GM12878 (cell line): Measurements from ENCODE around the gene SOX9. TPM values are rescaled to one million over a fixed set of nuclear protein-coding genes. Genes with fewer than 3 reads are reported as not detected.

ENCODE experiments used
- ATAC-seq: fragments of 200-7000 bp; cut with Tn5 transposase; 3 replicates; pipeline ENCODE4 v1.9.1; 2020; ENCODE audit warnings: mild to moderate bottlenecking, moderate library complexity
- BruUV-seq: library from RNA; stranded (reverse); fragments of 400-500 nt; replicated peaks from 2 replicates; lab custom pipeline; 2021; lab: Mats Ljungman, UMichigan
- CTCF ChIA-PET: fragments of 300-600 bp; sonication (Branson Sonifier 250); formaldehyde crosslinking; extraction: SDS; loops from one replicate; lab custom pipeline; 2021; ENCODE audit warnings: inconsistent platforms; lab: Yijun Ruan, JAX
- POLR2A ChIA-PET: fragments of 350-600 bp; formaldehyde crosslinking; extraction: SDS; loops from one replicate; lab custom pipeline; 2021; ENCODE audit warnings: inconsistent platforms; lab: Charles Lee
- RAD21 ChIA-PET: fragments of 300-600 bp; sonication (Branson Sonifier 250); formaldehyde crosslinking; loops from one replicate; lab custom pipeline; 2023; ENCODE audit warnings: antibody characterized with exemption; ENCODE audit not compliant: unreplicated experiment; lab: Charles Lee
- SMC1A ChIA-PET: fragments of 300-600 bp; sonication (Branson Sonifier 250); formaldehyde crosslinking; loops from one replicate; lab custom pipeline; 2023; ENCODE audit not compliant: unreplicated experiment, uncharacterized antibody; lab: Charles Lee
- DNase-seq: peaks from one replicate; pipeline ENCODE4 v3.0.0-alpha.2; 2011; ENCODE audit warnings: low read depth, low spot score
- FAIRE-seq: peaks from 3 replicates; lab custom pipeline; 2011; peaks lifted over from hg19 to GRCh38; lab: Jason Lieb, UNC
- H2AFZ ChIP-seq: 2 replicates; pipeline ENCODE4 v1.6.0; 2011; ENCODE audit warnings: low read depth, low read length, control low read depth; ENCODE audit not compliant: control insufficient read depth
- H3K27ac ChIP-seq: 2 replicates; pipeline ENCODE4 v1.5.1; 2011; ENCODE audit warnings: control low read depth; ENCODE audit not compliant: control insufficient read depth, insufficient read depth
- H3K27me3 ChIP-seq, 2 experiments: replicated peaks in 1 of 2; 2 replicates each; pipeline versions ENCODE4 v1.6.0 to v1.6.1; 2011; ENCODE audit warnings: low read length in 1 of 2; ENCODE audit not compliant: control insufficient read depth in 2 of 2, insufficient read depth in 2 of 2
- H3K36me3 ChIP-seq, 2 experiments: 2 replicates each; pipeline ENCODE4 v1.5.1; 2011; ENCODE audit warnings: low read length in 1 of 2; ENCODE audit not compliant: control insufficient read depth in 2 of 2, insufficient read depth in 2 of 2
- H3K4me1 ChIP-seq: 2 replicates; pipeline ENCODE4 v1.6.1; 2011; ENCODE audit warnings: mild to moderate bottlenecking, low read length, moderate library complexity, mixed read lengths; ENCODE audit not compliant: control insufficient read depth, insufficient read depth
- H3K4me2 ChIP-seq: 2 replicates; pipeline ENCODE4 v1.6.0; 2011; ENCODE audit warnings: control low read depth; ENCODE audit not compliant: control insufficient read depth, insufficient read depth
- H3K4me3 ChIP-seq: fragments of 200-600 bp; sonication (generic); 2 replicates; pipeline ENCODE4 v1.5.1; 2016
- H3K79me2 ChIP-seq: 2 replicates; pipeline ENCODE4 v1.6.0; 2011; ENCODE audit warnings: low read length; ENCODE audit not compliant: control insufficient read depth, insufficient read depth
- H3K9ac ChIP-seq: 2 replicates; pipeline ENCODE4 v1.8.0; 2011; ENCODE audit warnings: low read length, control low read depth, mixed read lengths; ENCODE audit not compliant: control insufficient read depth, insufficient read depth
- H3K9me3 ChIP-seq: replicated peaks from 3 replicates; pipeline ENCODE4 v1.5.1; 2011; ENCODE audit warnings: mild to moderate bottlenecking, low read length; ENCODE audit not compliant: control insufficient read depth, insufficient read depth
- H4K20me1 ChIP-seq: 2 replicates; pipeline ENCODE4 v1.6.0; 2011; ENCODE audit not compliant: control insufficient read depth, insufficient read depth
- ATF7 ChIP-seq: fragments of 450-650 bp; IDR thresholded peaks from 2 replicates; pipeline ENCODE4 v1.6.1; 2016; ENCODE audit warnings: low read depth, mild to moderate bottlenecking
- BMI1 ChIP-seq: fragments of 450-650 bp; IDR thresholded peaks from 2 replicates; pipeline ENCODE4 v1.6.1; 2016; ENCODE audit warnings: mild to moderate bottlenecking, moderate library complexity, borderline replicate concordance
- CBX3 ChIP-seq: fragments of 200-600 bp; sonication (generic); IDR thresholded peaks from 2 replicates; pipeline ENCODE4 v1.6.1; 2016; ENCODE audit warnings: low read depth, borderline replicate concordance
- CEBPB ChIP-seq, 2 experiments: fragments of 150-350 bp in 1 of 2; IDR thresholded peaks; 2 replicates each; pipeline ENCODE4 v1.6.1; 2012 to 2014; ENCODE audit warnings: low read depth in 2 of 2, low read length in 2 of 2, borderline replicate concordance in 1 of 2, inconsistent platforms in 1 of 2
- EED ChIP-seq: sonication (generic); IDR thresholded peaks from 2 replicates; pipeline ENCODE4 v1.6.1; 2016; ENCODE audit warnings: antibody characterized with exemption, low read depth
- EGR1 ChIP-seq, 2 experiments: IDR thresholded peaks; 1 replicate in 1 of 2; 2 replicates in 1 of 2; pipeline ENCODE4 v1.6.1; 2011 to 2012; ENCODE audit warnings: low read depth in 2 of 2, low read length in 2 of 2, borderline replicate concordance in 1 of 2, mild to moderate bottlenecking in 1 of 2, moderate library complexity in 1 of 2
- ESRRA ChIP-seq: IDR thresholded peaks from 2 replicates; pipeline ENCODE4 v1.6.1; 2012; ENCODE audit warnings: mild to moderate bottlenecking, low read length, improper control_type of control experiment
- IKZF2 ChIP-seq, 2 experiments: fragments of 450-650 bp; IDR thresholded peaks; 2 replicates each; pipeline ENCODE4 v1.6.1; 2017; ENCODE audit warnings: mild to moderate bottlenecking in 2 of 2, moderate library complexity in 2 of 2
- JUND ChIP-seq: IDR thresholded peaks from 2 replicates; pipeline ENCODE4 v1.6.1; 2012; ENCODE audit warnings: low read depth, mild to moderate bottlenecking, low read length, improper control_type of control experiment, moderate library complexity
- MXI1 ChIP-seq: fragments of 150-350 bp; IDR thresholded peaks from 2 replicates; pipeline ENCODE4 v1.6.1; 2011; ENCODE audit warnings: low read depth, mild to moderate bottlenecking, inconsistent platforms, low read length, improper control_type of control experiment
- NR2C2 ChIP-seq: IDR thresholded peaks from 2 replicates; pipeline ENCODE4 v1.6.1; 2011; ENCODE audit warnings: borderline replicate concordance, low read depth; ENCODE audit not compliant: control insufficient read depth, insufficient read length
- POLR2A ChIP-seq: IDR thresholded peaks from 2 replicates; pipeline ENCODE4 v1.6.1; 2011; ENCODE audit warnings: low read depth, mild to moderate bottlenecking, low read length
- POLR2AphosphoS2 ChIP-seq: IDR thresholded peaks from 2 replicates; pipeline ENCODE4 v1.6.1; 2011; ENCODE audit warnings: low read depth, mild to moderate bottlenecking, low read length, improper control_type of control experiment, moderate library complexity
- RBBP5 ChIP-seq: fragments of 200-600 bp; sonication (generic); conservative IDR thresholded peaks from 2 replicates; pipeline ENCODE4 v1.6.1; 2016
- SMAD1 ChIP-seq: fragments of 450-650 bp; IDR thresholded peaks from 2 replicates; pipeline ENCODE4 v1.6.1; 2018; ENCODE audit warnings: mild to moderate bottlenecking, low read depth; ENCODE audit not compliant: partially characterized antibody
- STAT1 ChIP-seq: fragments of 450-650 bp; conservative IDR thresholded peaks from 2 replicates; pipeline ENCODE4 v1.6.1; 2014; ENCODE audit warnings: antibody characterized with exemption, mild to moderate bottlenecking
- SUZ12 ChIP-seq: fragments of 200-600 bp; sonication (generic); IDR thresholded peaks from one replicate; pipeline ENCODE4 v1.6.1; 2018; ENCODE audit warnings: antibody characterized with exemption, mild to moderate bottlenecking; ENCODE audit not compliant: unreplicated experiment
- ZNF274 ChIP-seq: IDR thresholded peaks from one replicate; pipeline ENCODE4 v1.8.0; 2011; ENCODE audit not compliant: insufficient read length, insufficient read depth
- WGBS: methylation state at CpG from one replicate; pipeline ENCODE4 v1.1.6; 2016; ENCODE audit warnings: low lambda C conversion rate; ENCODE audit not compliant: insufficient replicate concordance, insufficient coverage; ENCODE audit errors: missing lambda C conversion rate; 5-methylcytosine and 5-hydroxymethylcytosine counted together
- in situ Hi-C: fragments of 300-500 bp; cut with MboI; formaldehyde crosslinking; loops from 9 replicates; pipeline ENCODE4 v1.14.3; 2018; ENCODE audit warnings: mixed read lengths
- intact Hi-C: fragments of 100-400 bp; cut with micrococcal nuclease; formaldehyde crosslinking; loops from one replicate; pipeline ENCODE4 v1.14.2; 2022; ENCODE audit not compliant: unreplicated experiment
- polyA plus RNA-seq, 11 experiments: library from polyadenylated mRNA; depleted of rRNA in 4 of 11; unstranded in 6 of 11; stranded (reverse) in 5 of 11; fragments of >200 nt; fragmentation: Nextera tagmentation in 4 of 11; fragmentation: Illumina TruSeq in 1 of 11; extraction: Ambion mirVana in 4 of 11; extraction: Trizol in 1 of 11; gene quantifications; 1 replicate in 1 of 11; 2 replicates in 10 of 11; pipeline versions ENCODE4 v1.2.1 to v1.2.3, GENCODE V29; 2011 to 2016; ENCODE audit warnings: inconsistent platforms in 2 of 11, missing spikeins in 2 of 11, low read depth in 1 of 11
- total RNA-seq, 4 experiments: library from RNA; depleted of rRNA in 3 of 4; stranded (reverse); fragments of >200 nt in 3 of 4; fragmentation: Illumina TruSeq in 1 of 4; extraction: Trizol in 1 of 4; gene quantifications; 2 replicates each; pipeline versions ENCODE4 v1.2.1 to v1.2.3, GENCODE V29; 2013 to 2021
- TF ChIP-seq, protein P1 (sequence below): fragments of 450-650 bp; IDR thresholded peaks from 2 replicates; pipeline ENCODE4 v1.6.1; 2017; ENCODE audit warnings: low read depth, mild to moderate bottlenecking, moderate library complexity
- TF ChIP-seq, protein P2 (sequence below): IDR thresholded peaks from 2 replicates; pipeline ENCODE4 v1.6.1; 2012; ENCODE audit warnings: low read depth, low read length, improper control_type of control experiment
- TF ChIP-seq, protein P3 (sequence below): IDR thresholded peaks from 2 replicates; pipeline ENCODE4 v1.6.1; 2011; ENCODE audit warnings: mild to moderate bottlenecking, low read depth, low read length, moderate library complexity; ENCODE audit not compliant: insufficient replicate concordance

Gene SOX9
- total and polyA plus RNA-seq, 10 of the 15 experiments (the other 5 are each of a cell fraction or from before 2014, with no cell fraction given): 1.2 to 19.0 (median 5.5) TPM

DNA sequence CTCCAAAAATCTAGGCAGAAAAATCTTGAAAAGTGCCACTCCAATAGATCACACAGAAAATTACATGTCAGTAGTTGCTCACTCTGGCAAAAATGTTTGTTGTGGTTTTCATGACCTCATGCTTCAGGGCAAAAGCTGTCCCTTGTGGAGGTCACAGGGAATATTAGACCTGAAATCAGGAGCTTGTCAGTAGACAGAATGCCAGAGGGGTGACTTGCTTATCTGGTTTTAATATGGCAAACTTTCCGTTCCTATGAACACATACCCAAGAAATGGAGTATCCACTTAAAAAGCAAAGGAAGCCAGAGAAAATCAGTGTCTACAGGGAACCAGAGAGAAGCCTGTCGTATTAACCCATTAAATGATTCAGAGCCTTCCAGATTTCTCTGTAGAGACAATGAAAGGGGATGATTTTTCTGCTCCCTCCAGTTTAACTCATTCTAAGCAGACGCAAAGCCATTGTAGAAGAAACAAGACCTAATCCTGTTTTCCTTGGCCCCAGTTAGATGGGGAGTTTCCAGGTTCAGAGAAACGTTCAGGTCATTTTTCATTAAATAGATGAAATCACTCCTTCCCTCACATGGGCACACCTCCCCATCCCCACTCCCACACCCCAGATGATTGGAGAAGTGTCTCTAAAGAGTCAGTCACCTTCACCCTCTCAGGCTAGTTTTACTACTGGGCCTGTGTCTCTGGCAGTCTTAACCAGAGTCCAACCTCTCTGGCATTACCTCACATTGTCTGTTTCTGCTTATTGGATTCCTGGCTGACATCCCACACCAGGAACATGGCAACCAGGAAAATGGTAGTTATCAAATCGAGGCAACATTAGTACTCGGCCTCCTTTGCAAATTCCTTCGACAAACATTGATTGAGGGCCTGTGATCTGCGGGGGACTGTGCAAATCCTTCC is 6.0 kb downstream of the SOX9 start:
- ATAC-seq: peak; percentile 31; the same call in 2 of the 3 replicates
- POLR2A ChIA-PET: no interaction called here
- in situ Hi-C loops (loop anchor here (10.0 kb wide), 2 partner anchors 298 to 388 kb away; no protein-coding TSS in a partner anchor), intact Hi-C loops (loop anchor here (2.0 kb wide), 1 partner anchor 192 kb away; no protein-coding TSS in a partner anchor)
- H3K4me3 ChIP-seq: no peak overlapping the region
- no peak for DNase-seq
- SMC1A ChIA-PET: no interaction called here
- no peak for FAIRE-seq
- no peak overlapping the region for H3K4me2 ChIP-seq
- peaks cover 3 to 5% of the 10 kb centered on the region in 2 experiments; a peak in 3 of 4 replicates for H3K36me3 ChIP-seq
- no peaks in the 10 kb centered on the region for H4K20me1 ChIP-seq
- CTCF ChIA-PET: no interaction called here
- no peaks in the 10 kb centered on the region for H3K9me3 ChIP-seq
- no peak overlapping the region for H2AFZ ChIP-seq
- WGBS: 24% methylated on average over 8 of the region's 8 CpGs
- no peak overlapping the region for H3K9ac ChIP-seq
- H3K27ac ChIP-seq: no peak overlapping the region
- H3K27me3 ChIP-seq: no peaks in the 10 kb centered on the region
- BruUV-seq: no TSS peak
- peaks cover 15% of the 10 kb centered on the region for H3K79me2 ChIP-seq
- H3K4me1 ChIP-seq: no peaks in the 10 kb centered on the region
- RAD21 ChIA-PET: no interaction called here
- TF ChIP-seq POLR2A (no peak), BMI1 (no peak), RBBP5 (no peak), NR2C2 (no peak), SMAD1 (no peak), MXI1 (peak; percentile 39; the same call in 1 of the 2 replicates), ATF7 (peak; percentile 48; the same call in 1 of the 2 replicates), CBX3 (no peak), EED (no peak), ESRRA (no peak), POLR2AphosphoS2 (0 out of 2 replicates have a peak, but pooled peaks have one; percentile 42), EGR1 (IDR thresholded peaks at IDR 0.05; ENCODE audit: borderline replicate concordance in 1 of 2, low read depth in 2 of 2, low read length in 2 of 2) (no peak), CEBPB (IDR thresholded peaks at IDR 0.05; ENCODE audit: borderline replicate concordance in 1 of 2, low read depth in 2 of 2, low read length in 2 of 2) (no peak), SUZ12 (no peak), JUND (no peak), ZNF274 (no peak), IKZF2 (IDR thresholded peaks at IDR 0.05) (peak in 1 of 2 experiments; percentile 19; a peak in 1 of 4 replicates), STAT1 (no peak)
- TF ChIP-seq, protein P1, sequence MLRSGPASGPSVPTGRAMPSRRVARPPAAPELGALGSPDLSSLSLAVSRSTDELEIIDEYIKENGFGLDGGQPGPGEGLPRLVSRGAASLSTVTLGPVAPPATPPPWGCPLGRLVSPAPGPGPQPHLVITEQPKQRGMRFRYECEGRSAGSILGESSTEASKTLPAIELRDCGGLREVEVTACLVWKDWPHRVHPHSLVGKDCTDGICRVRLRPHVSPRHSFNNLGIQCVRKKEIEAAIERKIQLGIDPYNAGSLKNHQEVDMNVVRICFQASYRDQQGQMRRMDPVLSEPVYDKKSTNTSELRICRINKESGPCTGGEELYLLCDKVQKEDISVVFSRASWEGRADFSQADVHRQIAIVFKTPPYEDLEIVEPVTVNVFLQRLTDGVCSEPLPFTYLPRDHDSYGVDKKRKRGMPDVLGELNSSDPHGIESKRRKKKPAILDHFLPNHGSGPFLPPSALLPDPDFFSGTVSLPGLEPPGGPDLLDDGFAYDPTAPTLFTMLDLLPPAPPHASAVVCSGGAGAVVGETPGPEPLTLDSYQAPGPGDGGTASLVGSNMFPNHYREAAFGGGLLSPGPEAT: no peak
- TF ChIP-seq, protein P2, sequence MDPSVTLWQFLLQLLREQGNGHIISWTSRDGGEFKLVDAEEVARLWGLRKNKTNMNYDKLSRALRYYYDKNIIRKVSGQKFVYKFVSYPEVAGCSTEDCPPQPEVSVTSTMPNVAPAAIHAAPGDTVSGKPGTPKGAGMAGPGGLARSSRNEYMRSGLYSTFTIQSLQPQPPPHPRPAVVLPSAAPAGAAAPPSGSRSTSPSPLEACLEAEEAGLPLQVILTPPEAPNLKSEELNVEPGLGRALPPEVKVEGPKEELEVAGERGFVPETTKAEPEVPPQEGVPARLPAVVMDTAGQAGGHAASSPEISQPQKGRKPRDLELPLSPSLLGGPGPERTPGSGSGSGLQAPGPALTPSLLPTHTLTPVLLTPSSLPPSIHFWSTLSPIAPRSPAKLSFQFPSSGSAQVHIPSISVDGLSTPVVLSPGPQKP: no peak
- TF ChIP-seq, protein P3, sequence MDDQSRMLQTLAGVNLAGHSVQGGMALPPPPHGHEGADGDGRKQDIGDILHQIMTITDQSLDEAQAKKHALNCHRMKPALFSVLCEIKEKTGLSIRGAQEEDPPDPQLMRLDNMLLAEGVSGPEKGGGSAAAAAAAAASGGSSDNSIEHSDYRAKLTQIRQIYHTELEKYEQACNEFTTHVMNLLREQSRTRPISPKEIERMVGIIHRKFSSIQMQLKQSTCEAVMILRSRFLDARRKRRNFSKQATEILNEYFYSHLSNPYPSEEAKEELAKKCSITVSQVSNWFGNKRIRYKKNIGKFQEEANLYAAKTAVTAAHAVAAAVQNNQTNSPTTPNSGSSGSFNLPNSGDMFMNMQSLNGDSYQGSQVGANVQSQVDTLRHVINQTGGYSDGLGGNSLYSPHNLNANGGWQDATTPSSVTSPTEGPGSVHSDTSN: no peak
